Ovary (tissue), 3 donors: ENCODE measurements around the gene ITGA3.

Experiments
- CTCF ChIP-seq, 3 donors: fragments of 450-650 bp in 2 of 3; fragments of 200-600 bp in 1 of 3; IDR thresholded peaks; one replicate each; pipeline versions ENCODE4 v1.5.1 to v1.8.0; 2016 to 2022; ENCODE audit warnings: antibody characterized with exemption in 3 of 3, mild to moderate bottlenecking in 1 of 3
- POLR2A ChIP-seq: fragments of 450-650 bp; IDR thresholded peaks from one replicate; pipeline ENCODE4 v1.6.1; 2017; ENCODE audit warnings: antibody characterized with exemption, mild to moderate bottlenecking, moderate library complexity
- donor health status: DM: no; HTN: no; CAD: no.

- TF ChIP-seq CTCF (IDR thresholded peaks at IDR 0.05), result no peak
- no peak for TF ChIP-seq POLR2A
These were observed 17.0 kb downstream of the ITGA3 start for GRCh38 chr17:50072925-50073324.
